Measurements from ENCODE around the gene CAVIN1. TPM values are rescaled to one million over a fixed set of nuclear protein-coding genes. Genes with fewer than 3 reads are reported as not detected.
"Not testable (repeated sequence)": the region's sequence is repeated elsewhere in the genome, so short reads cannot be mapped to it uniquely, and the experiment has no call there.

Gene CAVIN1
- total RNA-seq, 3 donors from 2014 or later: 288 to 554 (median 306) TPM

GRCh38 chr17:42365136-42365535 lies 57.9 kb downstream of the CAVIN1 start:
- peak overlapping the region; percentile 66 to 72 for H3K27ac ChIP-seq
- H3K9me3 ChIP-seq: no peaks in the 10 kb centered on the region
- DNase-seq (ENCODE audit: low spot score in 2 of 2): no peak
- H3K4me3 ChIP-seq: no peak overlapping the region
- H3K27me3 ChIP-seq: no peaks in the 10 kb centered on the region
- no peak for TF ChIP-seq POLR2AphosphoS5 (IDR thresholded peaks at IDR 0.05)
- no peak for TF ChIP-seq POLR2A (IDR thresholded peaks at IDR 0.05)
- TF ChIP-seq CTCF (IDR thresholded peaks at IDR 0.05): no peak
- H3K4me1 ChIP-seq: peaks cover 14% of the 10 kb centered on the region in 2 donors
- intact Hi-C loops (cut with DNase I; ENCODE audit: low total_unique reads): no loop called here
- H3K36me3 ChIP-seq: no peaks in the 10 kb centered on the region

- H3K9me3 ChIP-seq: no peaks in the 10 kb centered on the region
- no peak for DNase-seq (ENCODE audit: low spot score in 2 of 2)
- H3K4me3 ChIP-seq: peak overlapping the region in 1 of 3 donors; percentile 21
- intact Hi-C loops (cut with DNase I; ENCODE audit: low total_unique reads): no loop called here
- TF ChIP-seq POLR2AphosphoS5 (IDR thresholded peaks at IDR 0.05) (no peak), POLR2A (IDR thresholded peaks at IDR 0.05) (no peak), CTCF (IDR thresholded peaks at IDR 0.05) (no peak)
- no peaks in the 10 kb centered on the region for H3K36me3 ChIP-seq
- peaks cover 14% of the 10 kb centered on the region in 2 donors for H3K4me1 ChIP-seq
- H3K27me3 ChIP-seq: no peaks in the 10 kb centered on the region
- peak overlapping the region; percentile 66 to 72 for H3K27ac ChIP-seq
Observed at GRCh38 chr17:42363767-42364585, 59.1 kb downstream of the CAVIN1 start.

GRCh38 chr17:42363231-42363630 lies 59.8 kb downstream of the CAVIN1 start:
- Histone ChIP-seq H3K9me3 (no peaks in the 10 kb centered on the region), H3K27me3 (no peaks in the 10 kb centered on the region), H3K36me3 (no peaks in the 10 kb centered on the region), H3K4me1 (peaks cover 14% of the 10 kb centered on the region in 2 donors), H3K4me3 (no peak overlapping the region), H3K27ac (peak overlapping the region in 1 of 2 donors; percentile 62)
- intact Hi-C loops (cut with DNase I; ENCODE audit: low total_unique reads): no loop called here
- no peak for DNase-seq (ENCODE audit: low spot score in 2 of 2)
- TF ChIP-seq CTCF (IDR thresholded peaks at IDR 0.05) (no peak), POLR2AphosphoS5 (IDR thresholded peaks at IDR 0.05) (no peak), POLR2A (IDR thresholded peaks at IDR 0.05) (no peak)

GRCh38 chr17:42362245-42362961 lies 60.7 kb downstream of the CAVIN1 start:
- H3K36me3 ChIP-seq: no peaks in the 10 kb centered on the region
- H3K9me3 ChIP-seq: no peaks in the 10 kb centered on the region
- no peak for TF ChIP-seq POLR2A (IDR thresholded peaks at IDR 0.05)
- TF ChIP-seq POLR2AphosphoS5 (IDR thresholded peaks at IDR 0.05): no peak
- TF ChIP-seq CTCF (IDR thresholded peaks at IDR 0.05): no peak
- H3K4me3 ChIP-seq: no peak overlapping the region
- no peaks in the 10 kb centered on the region for H3K27me3 ChIP-seq
- intact Hi-C loops (cut with DNase I; ENCODE audit: low total_unique reads): no loop called here
- DNase-seq (ENCODE audit: low spot score in 2 of 2): no peak
- peaks cover 12 to 14% of the 10 kb centered on the region in 2 donors for H3K4me1 ChIP-seq
- peak overlapping the region; percentile 22 to 75 for H3K27ac ChIP-seq

- Histone ChIP-seq H3K36me3 (no peaks in the 10 kb centered on the region), H3K4me3 (no peak overlapping the region), H3K4me1 (peaks cover 5 to 14% of the 10 kb centered on the region in 2 donors), H3K27ac (peak overlapping the region; percentile 22 to 75), H3K27me3 (no peaks in the 10 kb centered on the region), H3K9me3 (no peaks in the 10 kb centered on the region)
- intact Hi-C loops (cut with DNase I; ENCODE audit: low total_unique reads): no loop called here
- DNase-seq (ENCODE audit: low spot score in 2 of 2): no peak
- TF ChIP-seq POLR2AphosphoS5 (IDR thresholded peaks at IDR 0.05) (no peak), CTCF (IDR thresholded peaks at IDR 0.05) (no peak)
Observed at GRCh38 chr17:42361781-42362186, 61.3 kb downstream of the CAVIN1 start.

GRCh38 chr17:42360388-42360787 lies 62.7 kb downstream of the CAVIN1 start:
- H3K4me3 ChIP-seq; DNase-seq (ENCODE audit: low spot score in 2 of 2); H3K36me3 ChIP-seq; H3K27me3 ChIP-seq; intact Hi-C loops (cut with DNase I; ENCODE audit: low total_unique reads); H3K9me3 ChIP-seq: not testable (repeated sequence)
- Histone ChIP-seq H3K4me1 (peaks cover 0 to 14% of the 10 kb centered on the region in 2 donors), H3K27ac (peak overlapping the region in 1 of 2 donors; percentile 45)
